ENCODE results near the gene DOCK4. TPM values are rescaled to one million over a fixed set of nuclear protein-coding genes. Genes with fewer than 3 reads are reported as not detected.

DOCK4 gene
- total RNA-seq, 1 experiment from 2014 or later = 31.4 TPM

DNA sequence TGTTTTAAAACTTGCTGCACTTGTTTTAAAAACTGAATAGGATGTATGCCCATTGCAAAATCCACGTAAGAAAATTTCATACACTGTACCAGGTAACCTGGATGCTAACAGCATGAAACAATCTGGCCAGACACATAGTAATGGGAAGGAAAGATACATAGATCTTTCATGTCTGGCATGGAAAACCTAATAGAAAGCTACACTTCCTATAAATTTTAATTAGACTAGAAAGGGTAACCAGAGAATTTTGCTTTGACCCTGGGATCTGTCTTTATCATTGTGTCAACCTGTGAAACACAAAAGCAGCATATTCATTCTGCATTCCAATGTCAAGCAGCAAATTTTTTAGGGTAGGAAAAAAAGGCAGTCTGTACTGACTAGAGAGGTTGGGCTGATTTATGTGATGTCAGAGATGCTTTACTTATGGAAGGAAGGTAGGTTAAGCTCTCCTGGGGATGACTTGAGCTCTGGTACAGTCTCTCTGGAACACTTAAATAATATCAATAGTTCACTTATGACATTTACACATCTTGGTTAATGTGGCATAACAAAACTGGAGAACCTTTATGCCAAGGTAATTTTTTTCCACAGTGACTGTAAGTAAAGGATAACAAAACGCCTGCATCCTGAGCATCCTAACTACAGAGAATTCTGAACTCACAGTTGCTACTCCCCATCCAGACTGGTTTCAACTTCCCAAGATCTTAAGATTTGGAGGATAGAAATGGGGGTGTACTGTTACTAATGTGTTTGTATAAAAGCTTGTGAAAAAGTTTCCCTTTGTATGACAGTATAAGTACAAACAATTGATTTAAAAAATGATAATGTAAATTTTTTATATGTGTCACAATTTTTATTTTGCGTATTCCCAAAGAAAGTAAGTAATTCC lies 44.7 kb downstream of the DOCK4 start:
- BruUV-seq (replicated peaks) = no TSS peak
- H3K27me3 Mint-ChIP-seq (ENCODE audit: insufficient read depth, unreplicated experiment) = no peaks in the 10 kb centered on the region
- intact Hi-C loops (cut with micrococcal nuclease) = no loop called here
- peaks cover 30% of the 10 kb centered on the region for H3K4me1 Mint-ChIP-seq (ENCODE audit: insufficient read depth, unreplicated experiment)
- no peaks in the 10 kb centered on the region for H3K36me3 Mint-ChIP-seq (ENCODE audit: insufficient read depth, unreplicated experiment)
- H3K27ac Mint-ChIP-seq (ENCODE audit: low read depth, unreplicated experiment) = no peak overlapping the region
- DNase-seq (ENCODE audit: unreplicated experiment) = no peak
- H3K4me3 Mint-ChIP-seq (ENCODE audit: unreplicated experiment) = no peak overlapping the region
- CTCF ChIA-PET = interaction anchor here (0.6 to 1.0 kb wide), 5 partner anchors 10 to 149 kb away, joined by 3 to 5 read pairs (median 3); no protein-coding TSS in a partner anchor
- H3K9me3 Mint-ChIP-seq (ENCODE audit: unreplicated experiment) = no peaks in the 10 kb centered on the region
- TF ChIP-seq, protein P1, sequence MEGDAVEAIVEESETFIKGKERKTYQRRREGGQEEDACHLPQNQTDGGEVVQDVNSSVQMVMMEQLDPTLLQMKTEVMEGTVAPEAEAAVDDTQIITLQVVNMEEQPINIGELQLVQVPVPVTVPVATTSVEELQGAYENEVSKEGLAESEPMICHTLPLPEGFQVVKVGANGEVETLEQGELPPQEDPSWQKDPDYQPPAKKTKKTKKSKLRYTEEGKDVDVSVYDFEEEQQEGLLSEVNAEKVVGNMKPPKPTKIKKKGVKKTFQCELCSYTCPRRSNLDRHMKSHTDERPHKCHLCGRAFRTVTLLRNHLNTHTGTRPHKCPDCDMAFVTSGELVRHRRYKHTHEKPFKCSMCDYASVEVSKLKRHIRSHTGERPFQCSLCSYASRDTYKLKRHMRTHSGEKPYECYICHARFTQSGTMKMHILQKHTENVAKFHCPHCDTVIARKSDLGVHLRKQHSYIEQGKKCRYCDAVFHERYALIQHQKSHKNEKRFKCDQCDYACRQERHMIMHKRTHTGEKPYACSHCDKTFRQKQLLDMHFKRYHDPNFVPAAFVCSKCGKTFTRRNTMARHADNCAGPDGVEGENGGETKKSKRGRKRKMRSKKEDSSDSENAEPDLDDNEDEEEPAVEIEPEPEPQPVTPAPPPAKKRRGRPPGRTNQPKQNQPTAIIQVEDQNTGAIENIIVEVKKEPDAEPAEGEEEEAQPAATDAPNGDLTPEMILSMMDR (IDR thresholded peaks at IDR 0.05; ENCODE audit: unreplicated experiment) = no peak
- POLR2A ChIA-PET = interaction anchor here (0.7 kb wide), 1 partner anchor 81 kb away, joined by 3 read pairs; no protein-coding TSS in a partner anchor

DNA sequence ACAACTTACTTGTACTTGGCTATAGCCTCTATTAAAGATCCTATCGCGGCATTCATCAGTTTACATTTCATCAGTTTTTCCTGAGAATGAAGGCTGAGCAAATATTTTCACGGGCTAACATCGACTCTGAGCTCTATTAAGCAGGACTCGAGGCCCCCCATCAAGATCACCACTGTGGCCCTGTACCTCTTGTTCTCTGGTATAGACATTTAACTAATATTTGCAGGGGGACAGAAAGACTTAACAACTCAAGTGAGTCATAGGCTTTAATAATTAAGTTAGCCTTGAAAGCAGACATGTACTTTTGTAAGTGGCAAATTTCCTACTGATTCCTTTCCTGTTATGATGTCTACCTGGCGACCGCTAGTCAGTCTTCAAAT lies 45.4 kb downstream of the DOCK4 start:
- no TSS peak for BruUV-seq (replicated peaks)
- Mint-ChIP-seq H3K4me1 (ENCODE audit: insufficient read depth, unreplicated experiment) (peaks cover 30% of the 10 kb centered on the region), H3K9me3 (ENCODE audit: unreplicated experiment) (no peaks in the 10 kb centered on the region), H3K27me3 (ENCODE audit: insufficient read depth, unreplicated experiment) (no peaks in the 10 kb centered on the region), H3K36me3 (ENCODE audit: insufficient read depth, unreplicated experiment) (no peaks in the 10 kb centered on the region), H3K27ac (ENCODE audit: low read depth, unreplicated experiment) (peak overlapping the region; percentile 23), H3K4me3 (ENCODE audit: unreplicated experiment) (no peak overlapping the region)
- POLR2A ChIA-PET = interaction anchor here (0.7 to 1.2 kb wide), 3 partner anchors 10 to 160 kb away, joined by 3 to 5 read pairs (median 5); no protein-coding TSS in a partner anchor
- TF ChIP-seq, protein P1 (IDR thresholded peaks at IDR 0.05; ENCODE audit: unreplicated experiment) = no peak
- CTCF ChIA-PET = interaction anchor here (0.7 to 0.8 kb wide), 2 partner anchors 10 to 16 kb away, joined by 3 read pairs; no protein-coding TSS in a partner anchor
- no peak for DNase-seq (ENCODE audit: unreplicated experiment)
- intact Hi-C loops (cut with micrococcal nuclease) = no loop called here

DNA sequence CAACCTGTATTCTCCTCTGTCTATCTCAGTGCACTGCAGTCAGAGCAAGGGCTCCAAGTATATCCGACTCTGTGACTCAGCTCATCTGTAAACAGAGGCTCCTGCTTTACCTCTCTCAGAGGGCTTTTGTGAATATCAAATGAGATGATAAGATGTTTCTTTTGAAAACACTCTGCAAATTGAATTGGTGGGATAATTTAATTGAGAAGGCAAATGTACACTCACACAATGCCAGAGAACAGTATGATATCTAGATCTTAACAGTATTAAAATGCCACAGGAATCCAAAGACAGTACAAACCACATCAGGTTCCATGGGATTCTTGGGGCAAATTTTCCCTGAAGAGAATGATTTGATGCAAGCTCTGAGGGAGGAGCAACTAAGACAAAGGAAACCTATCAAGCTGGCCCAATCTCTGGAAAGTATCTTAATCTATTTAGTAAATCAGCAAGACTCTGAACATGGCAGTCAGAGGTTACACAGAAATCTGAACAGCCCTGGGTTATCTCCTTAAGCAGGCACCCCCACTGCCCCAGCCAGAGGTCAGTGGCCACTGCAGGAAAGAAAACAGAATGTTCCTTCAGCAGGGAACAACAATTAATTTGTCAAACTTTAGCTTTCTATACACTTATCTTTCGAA lies 45.9 kb downstream of the DOCK4 start:
- H3K36me3 Mint-ChIP-seq (ENCODE audit: insufficient read depth, unreplicated experiment) = no peaks in the 10 kb centered on the region
- BruUV-seq (replicated peaks) = no TSS peak
- ChIA-PET CTCF (interaction anchor here (0.7 to 0.8 kb wide), 2 partner anchors 11 to 17 kb away, joined by 3 read pairs; no protein-coding TSS in a partner anchor), POLR2A (interaction anchor here (0.7 to 1.2 kb wide), 3 partner anchors 10 to 296 kb away, joined by 3 to 5 read pairs (median 5); no protein-coding TSS in a partner anchor)
- H3K27ac Mint-ChIP-seq (ENCODE audit: low read depth, unreplicated experiment) = peak overlapping the region; percentile 23
- H3K9me3 Mint-ChIP-seq (ENCODE audit: unreplicated experiment) = no peaks in the 10 kb centered on the region
- intact Hi-C loops (cut with micrococcal nuclease) = no loop called here
- no peak overlapping the region for H3K4me3 Mint-ChIP-seq (ENCODE audit: unreplicated experiment)
- TF ChIP-seq, protein P1 (IDR thresholded peaks at IDR 0.05; ENCODE audit: unreplicated experiment) = no peak
- H3K4me1 Mint-ChIP-seq (ENCODE audit: insufficient read depth, unreplicated experiment) = peaks cover 30% of the 10 kb centered on the region
- DNase-seq (ENCODE audit: unreplicated experiment) = peak; percentile 6
- no peaks in the 10 kb centered on the region for H3K27me3 Mint-ChIP-seq (ENCODE audit: insufficient read depth, unreplicated experiment)

DNA sequence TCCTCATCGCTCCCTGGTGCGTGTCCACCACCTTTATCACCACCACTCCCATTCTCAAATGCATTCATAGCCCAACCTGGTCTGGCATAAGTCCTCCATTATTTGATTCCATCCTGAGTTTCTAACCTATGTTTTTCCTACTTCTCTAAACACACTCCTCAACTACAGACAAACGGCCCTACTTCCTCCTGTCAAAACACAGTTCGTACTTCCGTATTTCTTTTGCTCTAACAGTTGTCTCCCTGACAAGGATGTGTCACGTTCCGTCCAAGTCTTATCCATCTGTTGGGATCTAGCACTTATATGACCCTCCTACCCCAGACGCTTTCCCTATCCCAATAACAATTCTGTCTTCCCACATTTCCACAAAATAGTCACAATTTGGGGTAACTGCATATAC lies 46.8 kb downstream of the DOCK4 start:
- intact Hi-C loops (cut with micrococcal nuclease) = no loop called here
- Mint-ChIP-seq H3K36me3 (ENCODE audit: insufficient read depth, unreplicated experiment) (no peaks in the 10 kb centered on the region), H3K4me3 (ENCODE audit: unreplicated experiment) (no peak overlapping the region), H3K9me3 (ENCODE audit: unreplicated experiment) (no peaks in the 10 kb centered on the region), H3K27me3 (ENCODE audit: insufficient read depth, unreplicated experiment) (no peaks in the 10 kb centered on the region), H3K4me1 (ENCODE audit: insufficient read depth, unreplicated experiment) (peaks cover 30% of the 10 kb centered on the region), H3K27ac (ENCODE audit: low read depth, unreplicated experiment) (no peak overlapping the region)
- no peak for DNase-seq (ENCODE audit: unreplicated experiment)
- TF ChIP-seq, protein P1 (IDR thresholded peaks at IDR 0.05; ENCODE audit: unreplicated experiment) = no peak
- BruUV-seq (replicated peaks) = no TSS peak
- ChIA-PET CTCF (no interaction called here), POLR2A (interaction anchor here (0.7 to 1.2 kb wide), 2 partner anchors 9 to 295 kb away, joined by 3 to 5 read pairs; no protein-coding TSS in a partner anchor)

Data from MCF 10A (cell line).